HepG2 (cell line): ENCODE results near the gene SLC29A3. TPM values are rescaled to one million over a fixed set of nuclear protein-coding genes. Genes with fewer than 3 reads are reported as not detected.

Source experiments
- DDIT3 ChIP-seq: sonication (generic); formaldehyde crosslinking; IDR thresholded peaks from 2 replicates; pipeline ENCODE4 v1.4.0; 2020; ENCODE audit warnings: mild to moderate bottlenecking, missing genetic modification reagents
- DNMT1 ChIP-seq: sonication (generic); formaldehyde crosslinking; IDR thresholded peaks from 2 replicates; pipeline ENCODE4 v1.5.1; 2020; ENCODE audit warnings: mild to moderate bottlenecking, missing genetic modification reagents
- DZIP1 ChIP-seq: sonication (generic); formaldehyde crosslinking; IDR thresholded peaks from 2 replicates; pipeline ENCODE4 v1.5.0; 2020; ENCODE audit warnings: mild to moderate bottlenecking, missing genetic modification reagents
- FOXK2 ChIP-seq: fragments of 450-650 bp; IDR thresholded peaks from 2 replicates; pipeline ENCODE4 v1.6.1; 2016
- KDM1A ChIP-seq: IDR thresholded peaks from 2 replicates; pipeline ENCODE4 v1.6.1; 2016; ENCODE audit warnings: missing compliant biosample characterization
- NCOA2 ChIP-seq: sonication (generic); formaldehyde crosslinking; IDR thresholded peaks from 2 replicates; pipeline ENCODE4 v1.8.0; 2022; ENCODE audit warnings: inconsistent platforms
- SRY ChIP-seq: sonication (generic); formaldehyde crosslinking; IDR thresholded peaks from 2 replicates; pipeline ENCODE4 v1.8.0; 2022; ENCODE audit warnings: mild to moderate bottlenecking, missing genetic modification reagents
- ZNF30 ChIP-seq: sonication (generic); formaldehyde crosslinking; IDR thresholded peaks from 2 replicates; pipeline ENCODE4 v1.5.0; 2020; ENCODE audit warnings: mild to moderate bottlenecking, missing genetic modification reagents
- ZNF839 ChIP-seq: sonication (generic); formaldehyde crosslinking; IDR thresholded peaks from 2 replicates; pipeline ENCODE4 v1.4.0; 2020; ENCODE audit warnings: missing genetic modification reagents, mild to moderate bottlenecking, borderline replicate concordance
- polyA plus RNA-seq, 8 experiments: library from polyadenylated mRNA; depleted of rRNA in 3 of 8; stranded (reverse) in 7 of 8; unstranded in 1 of 8; fragments of >200 nt; fragmentation: Illumina TruSeq in 4 of 8; extraction: Trizol in 4 of 8; gene quantifications; 2 replicates each; pipeline versions ENCODE4 v1.2.1 to v1.2.3, GENCODE V29; 2011 to 2016; ENCODE audit warnings: low read depth in 4 of 8, missing spikeins in 1 of 8, mixed read lengths in 1 of 8; ENCODE audit not compliant: insufficient read depth in 1 of 8
- total RNA-seq, 5 experiments: library from RNA; depleted of rRNA; stranded (reverse); fragments of >200 nt; fragmentation: Illumina TruSeq; extraction: Trizol; gene quantifications; 2 replicates each; pipeline ENCODE4 v1.2.3, GENCODE V29; 2016; ENCODE audit warnings: low read depth in 1 of 5
- TF ChIP-seq, protein P1 (sequence below), 2 experiments: sonication (generic) in 1 of 2; formaldehyde crosslinking in 1 of 2; IDR thresholded peaks; 2 replicates each; pipeline versions ENCODE4 v1.6.1 to v1.9.0; 2014 to 2022; ENCODE audit warnings: antibody characterized with exemption in 1 of 2, borderline replicate concordance in 1 of 2, inconsistent platforms in 1 of 2, low read depth in 1 of 2, missing genetic modification reagents in 1 of 2
- TF ChIP-seq, protein P2 (sequence below): IDR thresholded peaks from 2 replicates; pipeline ENCODE4 v1.6.1; 2016; ENCODE audit warnings: mild to moderate bottlenecking, missing biosample characterization, missing genetic modification reagents
- TF ChIP-seq, protein P3 (sequence below): IDR thresholded peaks from 2 replicates; pipeline ENCODE4 v1.6.1; 2016; ENCODE audit warnings: low read depth, missing genetic modification reagents, missing compliant biosample characterization
- TF ChIP-seq, protein P4 (sequence below): sonication (generic); formaldehyde crosslinking; IDR thresholded peaks from 2 replicates; pipeline ENCODE4 v1.8.1; 2023; ENCODE audit warnings: missing genetic modification reagents, mild to moderate bottlenecking, borderline replicate concordance

The SLC29A3 gene
- total and polyA plus RNA-seq, 2 of the 13 experiments (the other 11 are each of a cell fraction or from before 2014, with no cell fraction given), result 8.6 to 11.8 TPM

DNA sequence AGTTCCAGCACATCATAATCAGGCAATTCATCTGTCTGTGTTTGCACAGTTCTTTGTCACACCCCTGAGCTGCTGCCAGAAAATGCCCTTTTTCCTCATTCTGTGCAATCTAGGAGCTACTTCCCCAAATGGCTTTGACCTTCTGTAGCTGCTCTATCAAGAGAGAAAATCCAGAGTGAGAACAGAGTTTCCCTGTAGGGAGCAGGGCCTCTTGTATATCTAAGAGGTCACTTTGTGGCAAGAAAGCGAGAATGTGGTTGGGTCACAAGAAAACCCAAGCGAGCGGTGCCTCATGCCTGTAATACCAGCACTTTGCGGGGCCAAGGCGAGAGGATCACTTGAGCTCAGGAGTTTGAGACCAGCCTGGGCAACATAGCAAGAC lies 24.3 kb downstream of the SLC29A3 start (continued):
- TF ChIP-seq, protein P1, sequence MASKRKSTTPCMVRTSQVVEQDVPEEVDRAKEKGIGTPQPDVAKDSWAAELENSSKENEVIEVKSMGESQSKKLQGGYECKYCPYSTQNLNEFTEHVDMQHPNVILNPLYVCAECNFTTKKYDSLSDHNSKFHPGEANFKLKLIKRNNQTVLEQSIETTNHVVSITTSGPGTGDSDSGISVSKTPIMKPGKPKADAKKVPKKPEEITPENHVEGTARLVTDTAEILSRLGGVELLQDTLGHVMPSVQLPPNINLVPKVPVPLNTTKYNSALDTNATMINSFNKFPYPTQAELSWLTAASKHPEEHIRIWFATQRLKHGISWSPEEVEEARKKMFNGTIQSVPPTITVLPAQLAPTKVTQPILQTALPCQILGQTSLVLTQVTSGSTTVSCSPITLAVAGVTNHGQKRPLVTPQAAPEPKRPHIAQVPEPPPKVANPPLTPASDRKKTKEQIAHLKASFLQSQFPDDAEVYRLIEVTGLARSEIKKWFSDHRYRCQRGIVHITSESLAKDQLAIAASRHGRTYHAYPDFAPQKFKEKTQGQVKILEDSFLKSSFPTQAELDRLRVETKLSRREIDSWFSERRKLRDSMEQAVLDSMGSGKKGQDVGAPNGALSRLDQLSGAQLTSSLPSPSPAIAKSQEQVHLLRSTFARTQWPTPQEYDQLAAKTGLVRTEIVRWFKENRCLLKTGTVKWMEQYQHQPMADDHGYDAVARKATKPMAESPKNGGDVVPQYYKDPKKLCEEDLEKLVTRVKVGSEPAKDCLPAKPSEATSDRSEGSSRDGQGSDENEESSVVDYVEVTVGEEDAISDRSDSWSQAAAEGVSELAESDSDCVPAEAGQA (IDR thresholded peaks at IDR 0.05; ENCODE audit: low read depth), result no peak
- TF ChIP-seq, protein P1 (CRISPR knock-in tag; IDR thresholded peaks at IDR 0.05; ENCODE audit: borderline replicate concordance), result no peak
- TF ChIP-seq, protein P2, sequence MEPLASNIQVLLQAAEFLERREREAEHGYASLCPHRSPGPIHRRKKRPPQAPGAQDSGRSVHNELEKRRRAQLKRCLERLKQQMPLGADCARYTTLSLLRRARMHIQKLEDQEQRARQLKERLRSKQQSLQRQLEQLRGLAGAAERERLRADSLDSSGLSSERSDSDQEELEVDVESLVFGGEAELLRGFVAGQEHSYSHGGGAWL (CRISPR knock-in tag), result no peak
- TF ChIP-seq, protein P3, sequence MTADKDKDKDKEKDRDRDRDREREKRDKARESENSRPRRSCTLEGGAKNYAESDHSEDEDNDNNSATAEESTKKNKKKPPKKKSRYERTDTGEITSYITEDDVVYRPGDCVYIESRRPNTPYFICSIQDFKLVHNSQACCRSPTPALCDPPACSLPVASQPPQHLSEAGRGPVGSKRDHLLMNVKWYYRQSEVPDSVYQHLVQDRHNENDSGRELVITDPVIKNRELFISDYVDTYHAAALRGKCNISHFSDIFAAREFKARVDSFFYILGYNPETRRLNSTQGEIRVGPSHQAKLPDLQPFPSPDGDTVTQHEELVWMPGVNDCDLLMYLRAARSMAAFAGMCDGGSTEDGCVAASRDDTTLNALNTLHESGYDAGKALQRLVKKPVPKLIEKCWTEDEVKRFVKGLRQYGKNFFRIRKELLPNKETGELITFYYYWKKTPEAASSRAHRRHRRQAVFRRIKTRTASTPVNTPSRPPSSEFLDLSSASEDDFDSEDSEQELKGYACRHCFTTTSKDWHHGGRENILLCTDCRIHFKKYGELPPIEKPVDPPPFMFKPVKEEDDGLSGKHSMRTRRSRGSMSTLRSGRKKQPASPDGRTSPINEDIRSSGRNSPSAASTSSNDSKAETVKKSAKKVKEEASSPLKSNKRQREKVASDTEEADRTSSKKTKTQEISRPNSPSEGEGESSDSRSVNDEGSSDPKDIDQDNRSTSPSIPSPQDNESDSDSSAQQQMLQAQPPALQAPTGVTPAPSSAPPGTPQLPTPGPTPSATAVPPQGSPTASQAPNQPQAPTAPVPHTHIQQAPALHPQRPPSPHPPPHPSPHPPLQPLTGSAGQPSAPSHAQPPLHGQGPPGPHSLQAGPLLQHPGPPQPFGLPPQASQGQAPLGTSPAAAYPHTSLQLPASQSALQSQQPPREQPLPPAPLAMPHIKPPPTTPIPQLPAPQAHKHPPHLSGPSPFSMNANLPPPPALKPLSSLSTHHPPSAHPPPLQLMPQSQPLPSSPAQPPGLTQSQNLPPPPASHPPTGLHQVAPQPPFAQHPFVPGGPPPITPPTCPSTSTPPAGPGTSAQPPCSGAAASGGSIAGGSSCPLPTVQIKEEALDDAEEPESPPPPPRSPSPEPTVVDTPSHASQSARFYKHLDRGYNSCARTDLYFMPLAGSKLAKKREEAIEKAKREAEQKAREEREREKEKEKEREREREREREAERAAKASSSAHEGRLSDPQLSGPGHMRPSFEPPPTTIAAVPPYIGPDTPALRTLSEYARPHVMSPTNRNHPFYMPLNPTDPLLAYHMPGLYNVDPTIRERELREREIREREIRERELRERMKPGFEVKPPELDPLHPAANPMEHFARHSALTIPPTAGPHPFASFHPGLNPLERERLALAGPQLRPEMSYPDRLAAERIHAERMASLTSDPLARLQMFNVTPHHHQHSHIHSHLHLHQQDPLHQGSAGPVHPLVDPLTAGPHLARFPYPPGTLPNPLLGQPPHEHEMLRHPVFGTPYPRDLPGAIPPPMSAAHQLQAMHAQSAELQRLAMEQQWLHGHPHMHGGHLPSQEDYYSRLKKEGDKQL, result peak; percentile 74; the same call in 1 of the 2 replicates
- TF ChIP-seq ZNF30 (CRISPR knock-in tag), result no peak
- no peak for TF ChIP-seq DDIT3 (CRISPR knock-in tag)
- TF ChIP-seq SRY (CRISPR knock-in tag), result no peak
- TF ChIP-seq, protein P4, sequence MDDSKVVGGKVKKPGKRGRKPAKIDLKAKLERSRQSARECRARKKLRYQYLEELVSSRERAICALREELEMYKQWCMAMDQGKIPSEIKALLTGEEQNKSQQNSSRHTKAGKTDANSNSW (CRISPR knock-in tag), result no peak
- TF ChIP-seq KDM1A, result no peak
- no peak for TF ChIP-seq FOXK2
- TF ChIP-seq ZNF839 (CRISPR knock-in tag), result no peak
- TF ChIP-seq DNMT1 (CRISPR knock-in tag), result no peak
- TF ChIP-seq NCOA2 (CRISPR knock-in tag), result no peak
- no peak for TF ChIP-seq DZIP1 (CRISPR knock-in tag)
